Measurements from ENCODE around the gene RSAD1. TPM values are rescaled to one million over a fixed set of nuclear protein-coding genes. Genes with fewer than 3 reads are reported as not detected.

Gene RSAD1
- total RNA-seq, 6 donors from 2014 or later = 26.8 to 47.3 (median 34.9) TPM

- TF ChIP-seq CTCF (IDR thresholded peaks at IDR 0.05) (no peak), POLR2A (IDR thresholded peaks at IDR 0.05) (no peak), EP300 (IDR thresholded peaks at IDR 0.05) (no peak), POLR2AphosphoS5 (IDR thresholded peaks at IDR 0.05) (no peak)
- no peaks in the 10 kb centered on the region for H3K9me3 ChIP-seq
- no peak for ATAC-seq (ENCODE audit: low FRiP score in 2 of 2)
- no peak overlapping the region for H3K27ac ChIP-seq
- 86 to 93% methylated on average over 9 of the region's 9 CpGs for WGBS, 2 donors
- DNase-seq = no peak
- no peak overlapping the region for H3K4me3 ChIP-seq
- no peaks in the 10 kb centered on the region for H3K36me3 ChIP-seq
- no peaks in the 10 kb centered on the region for H3K4me1 ChIP-seq
- H3K27me3 ChIP-seq = no peaks in the 10 kb centered on the region
Observed at GRCh38 chr17:50502301-50502990, 23.8 kb downstream of the RSAD1 start.

GRCh38 chr17:50505591-50506130 lies 27.0 kb downstream of the RSAD1 start:
- DNase-seq = no peak
- Histone ChIP-seq H3K27ac (no peak overlapping the region), H3K9me3 (no peaks in the 10 kb centered on the region), H3K36me3 (no peaks in the 10 kb centered on the region), H3K4me3 (no peak overlapping the region), H3K27me3 (no peaks in the 10 kb centered on the region), H3K4me1 (peaks cover 6 to 16% (median 9%) of the 10 kb centered on the region in 4 donors)
- no peak for ATAC-seq (ENCODE audit: low FRiP score in 2 of 2)
- 62 to 65% methylated on average over 7 of the region's 7 CpGs for WGBS, 2 donors
- TF ChIP-seq CTCF (IDR thresholded peaks at IDR 0.05) (no peak), POLR2A (IDR thresholded peaks at IDR 0.05) (no peak), EP300 (IDR thresholded peaks at IDR 0.05) (no peak), POLR2AphosphoS5 (IDR thresholded peaks at IDR 0.05) (no peak)

- no peak for DNase-seq
- H3K27ac ChIP-seq = no peak overlapping the region
- 78 to 87% methylated on average over 4 to 7 of the region's 7 CpGs for WGBS, 2 donors
Observed at GRCh38 chr17:50506298-50506697, 27.6 kb downstream of the RSAD1 start.

GRCh38 chr17:50507871-50508572 lies 29.4 kb downstream of the RSAD1 start, which contains the start of gene MYCBPAP:
MYCBPAP (plus strand) TSS chr17:50508439; CDS start chr17:50508675, 236 bp downstream.
- ATAC-seq (ENCODE audit: low FRiP score in 2 of 2) = peak; percentile 28 to 92
- Histone ChIP-seq H3K36me3 (no peaks in the 10 kb centered on the region), H3K27ac (peak within 1 kb of the TSS; percentile 64 to 85 (median 78)), H3K27me3 (no peaks in the 10 kb centered on the region), H3K4me1 (peaks cover 6 to 16% (median 9%) of the 10 kb centered on the region in 4 donors), H3K9me3 (no peaks in the 10 kb centered on the region), H3K4me3 (peak within 1 kb of the TSS; percentile 69 to 77 (median 74))
- peak; percentile 87 to 97 for DNase-seq
- WGBS, 2 donors = 11 to 16% methylated on average over 19 to 28 of the region's 66 CpGs
- peak in 1 of 4 donors; percentile 42 for TF ChIP-seq POLR2A (IDR thresholded peaks at IDR 0.05)
- TF ChIP-seq CTCF (IDR thresholded peaks at IDR 0.05) = peak in 1 of 6 experiments; percentile 13
- TF ChIP-seq POLR2AphosphoS5 (IDR thresholded peaks at IDR 0.05) = peak in 1 of 2 donors; percentile 33
- no peak for TF ChIP-seq EP300 (IDR thresholded peaks at IDR 0.05)

More at GRCh38 chr17:50506298-50506697, 27.6 kb downstream of the RSAD1 start:
- Histone ChIP-seq H3K36me3 (no peaks in the 10 kb centered on the region), H3K4me1 (peaks cover 6 to 16% (median 9%) of the 10 kb centered on the region in 4 donors), H3K27me3 (no peaks in the 10 kb centered on the region), H3K9me3 (no peaks in the 10 kb centered on the region), H3K4me3 (no peak overlapping the region)
- no peak for TF ChIP-seq EP300 (IDR thresholded peaks at IDR 0.05)
- ATAC-seq (ENCODE audit: low FRiP score in 2 of 2) = no peak
